M059J (cell line): ENCODE data around the gene ACSM4. TPM values are rescaled to one million over a fixed set of nuclear protein-coding genes. Genes with fewer than 3 reads are reported as not detected.

Experiments
- DNase-seq: peaks from one replicate; pipeline ENCODE4 v3.0.0-alpha.2; 2012; ENCODE audit warnings: low read depth
- total RNA-seq: library from RNA; depleted of rRNA; stranded (reverse); fragments of >200 nt; shearing (Covaris generic); gene quantifications from 2 replicates; pipeline ENCODE4 v1.2.3, GENCODE V29; 2014; rRNA removed

The ACSM4 gene
- total RNA-seq, 1 experiment from 2014 or later: not detected

DNA sequence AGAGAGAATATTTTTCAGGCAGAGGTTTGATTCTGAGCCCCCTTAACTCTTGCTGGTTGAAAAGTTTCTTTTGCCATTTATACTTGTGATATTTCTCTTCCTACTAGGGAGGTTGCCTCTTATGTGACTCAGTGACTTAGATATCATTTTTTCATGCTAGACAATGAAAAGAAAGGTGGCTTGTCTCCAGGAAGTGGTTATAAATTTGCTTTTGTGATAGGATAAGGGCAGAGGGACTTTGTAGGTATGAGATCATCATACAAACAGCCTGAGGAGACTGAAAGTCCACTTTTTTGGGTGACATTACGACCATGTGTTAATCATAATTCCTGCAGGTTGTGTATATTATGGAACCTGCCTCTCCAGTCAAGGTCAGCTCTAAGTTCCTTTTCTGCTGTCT, 35.8 kb downstream of the ACSM4 start:
- peak; percentile 58 for DNase-seq

DNA sequence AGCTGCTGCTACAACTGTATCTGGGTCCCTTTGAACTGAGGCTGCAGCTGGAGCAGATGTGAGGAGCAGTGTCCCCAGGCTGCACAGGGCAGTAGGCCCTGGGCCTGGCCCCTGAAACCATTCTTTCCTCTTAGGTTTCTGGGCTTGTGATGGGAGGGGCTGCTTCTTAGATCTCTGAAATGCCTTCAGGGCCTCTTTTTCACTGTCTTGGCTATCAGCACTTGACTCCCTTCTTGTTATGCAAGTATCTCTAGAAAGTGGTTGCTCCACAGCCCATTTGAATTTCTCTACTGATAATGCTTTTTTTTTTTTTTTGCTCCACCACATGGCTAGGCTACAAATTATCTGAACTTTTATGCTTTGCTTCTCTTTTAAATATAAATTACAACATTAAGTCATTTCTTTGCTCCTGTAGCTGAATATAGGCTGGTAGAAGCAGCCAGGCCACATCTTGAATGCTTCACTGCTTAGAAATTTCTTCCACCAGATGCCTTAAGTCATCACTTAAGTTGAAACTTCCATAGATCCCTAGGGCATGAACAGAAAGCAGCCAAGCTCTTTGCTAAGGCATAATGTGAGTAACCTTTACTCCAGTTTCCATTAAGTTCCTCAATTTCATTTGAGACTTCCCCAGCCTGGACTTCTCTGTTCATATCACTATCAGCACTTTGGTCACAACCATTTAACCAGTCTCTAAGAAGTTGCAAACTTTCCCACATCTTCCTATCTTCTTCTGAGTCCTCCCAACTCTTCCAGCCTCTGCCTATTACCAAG, 41.1 kb downstream of the ACSM4 start:
- DNase-seq: peak; percentile 10

DNA sequence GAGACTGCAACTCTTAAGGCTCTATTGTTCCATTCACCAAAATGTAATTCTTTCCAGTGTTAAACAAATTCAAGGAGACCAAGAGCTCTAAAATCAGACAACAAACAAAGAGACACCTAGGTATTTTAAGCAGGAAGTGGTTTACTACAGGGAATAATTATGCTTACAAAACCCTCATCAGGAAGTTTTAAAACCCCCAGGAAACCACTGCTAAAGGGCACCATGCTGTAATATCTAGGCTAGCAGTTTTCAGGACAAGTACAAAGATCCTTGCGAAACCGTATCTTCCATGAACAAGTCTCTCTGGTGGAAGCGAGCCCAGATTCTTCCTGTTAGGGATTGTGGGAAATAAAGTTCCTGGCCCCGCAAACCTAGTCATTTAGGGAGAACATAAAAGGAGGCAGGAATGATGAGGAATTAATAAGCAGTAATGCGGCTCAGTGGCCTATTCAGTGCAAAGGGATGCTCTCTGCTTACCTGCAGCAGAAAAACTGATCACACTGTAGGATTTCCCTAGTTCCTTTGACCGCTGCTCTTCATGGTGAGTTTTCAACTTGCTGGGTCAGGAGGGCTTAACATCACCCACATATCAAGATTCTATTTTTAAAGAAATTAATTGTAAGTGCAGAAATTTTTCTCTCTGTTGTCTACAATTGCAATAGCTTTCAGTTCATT, 42.8 kb downstream of the ACSM4 start:
- DNase-seq: peak; percentile 63

DNA sequence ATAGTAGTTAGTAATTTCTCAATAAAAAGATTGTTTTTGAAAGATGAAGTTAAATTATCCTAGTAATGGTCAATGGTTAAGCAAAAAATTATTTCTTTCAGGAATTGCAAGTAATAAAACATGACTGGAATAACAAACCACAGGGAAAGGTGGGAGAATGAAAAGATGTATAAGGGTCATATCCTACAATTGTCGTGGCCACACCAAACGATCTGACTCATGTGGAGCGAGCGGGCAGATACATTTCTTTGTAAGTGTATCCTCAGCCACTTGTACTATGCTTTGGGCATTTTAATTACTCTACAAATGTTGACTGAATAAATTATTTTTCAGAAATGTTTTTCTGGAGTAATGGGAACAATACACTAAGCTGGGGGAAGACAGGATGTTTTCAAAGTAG, 45.5 kb downstream of the ACSM4 start:
- DNase-seq: no peak

DNA sequence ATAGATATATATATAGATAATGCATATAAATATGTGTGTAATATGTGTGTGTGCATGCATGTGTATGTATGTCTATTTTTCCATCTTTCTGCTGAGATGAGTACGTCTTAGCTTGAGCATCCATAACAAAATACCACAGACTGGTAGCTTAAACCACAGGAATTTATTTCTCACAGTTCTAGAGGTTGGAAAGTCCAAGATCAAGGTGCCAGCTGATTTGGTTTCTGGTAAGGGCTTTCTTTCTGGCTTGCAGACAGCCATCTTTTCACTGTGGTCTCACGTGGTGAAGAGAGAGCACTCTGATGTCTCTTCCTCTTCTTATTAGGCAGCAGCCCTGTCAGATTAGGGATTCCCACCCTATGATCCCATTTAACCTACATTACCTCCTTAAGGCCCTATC, 47.3 kb downstream of the ACSM4 start:
- peak; percentile 69 for DNase-seq

DNA sequence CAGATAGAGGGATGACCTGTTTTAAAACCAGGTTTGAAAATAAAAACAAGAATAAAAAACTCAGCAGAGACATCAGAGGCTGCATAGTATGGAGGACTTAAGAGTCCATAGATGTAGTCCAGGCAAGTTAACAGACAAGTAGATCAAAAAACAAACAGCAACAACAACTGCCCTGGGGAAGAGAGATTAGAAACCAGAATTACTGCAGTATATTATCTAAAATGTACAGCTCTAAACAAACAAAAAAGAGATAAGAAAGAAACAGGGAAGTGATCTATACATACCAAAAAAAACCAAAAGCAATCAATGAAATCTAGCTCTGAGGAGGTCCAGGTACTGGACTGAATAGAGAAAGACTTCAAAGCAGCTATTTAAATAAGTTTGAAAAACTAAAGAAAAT, 48.8 kb downstream of the ACSM4 start:
- DNase-seq: no peak

DNA sequence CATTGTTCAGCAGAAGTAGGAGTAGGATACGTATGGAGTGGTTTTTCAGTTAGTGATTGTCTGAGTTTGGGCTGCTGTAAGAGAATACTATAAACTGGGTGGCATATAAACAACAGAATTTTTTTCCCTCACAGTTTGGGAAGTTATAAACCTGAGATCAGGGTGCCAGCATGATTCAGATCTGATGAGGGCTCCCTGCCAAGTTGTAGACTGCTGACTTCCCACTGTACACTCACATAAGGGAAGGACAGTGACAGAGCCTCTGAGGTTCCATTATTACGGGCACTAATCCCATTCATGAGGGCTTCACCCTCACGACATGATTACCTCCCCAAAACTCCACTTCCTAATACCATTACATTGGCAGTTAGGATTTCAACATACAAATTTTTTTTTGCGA, 50.7 kb downstream of the ACSM4 start:
- DNase-seq: peak; percentile 80

DNA sequence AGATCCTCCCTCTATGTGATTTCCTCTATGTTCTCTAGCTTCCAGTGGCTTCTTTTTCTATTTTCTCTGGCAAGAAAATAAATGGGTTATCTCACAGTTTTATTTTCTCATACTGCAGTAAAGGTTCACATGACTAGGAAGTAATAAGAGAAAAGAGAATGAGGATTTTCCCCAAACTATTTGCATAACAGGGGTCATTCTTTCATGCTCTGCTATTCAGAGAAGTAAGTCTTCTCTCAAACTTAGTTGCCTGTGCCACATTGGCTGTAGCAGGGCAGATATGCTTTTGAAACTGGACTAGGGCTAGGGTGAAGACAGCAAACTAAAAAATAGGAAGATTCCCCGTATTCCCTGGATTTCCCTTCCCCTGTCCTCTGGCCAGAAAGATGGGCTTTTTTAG, 57.4 kb downstream of the ACSM4 start:
- no peak for DNase-seq

DNA sequence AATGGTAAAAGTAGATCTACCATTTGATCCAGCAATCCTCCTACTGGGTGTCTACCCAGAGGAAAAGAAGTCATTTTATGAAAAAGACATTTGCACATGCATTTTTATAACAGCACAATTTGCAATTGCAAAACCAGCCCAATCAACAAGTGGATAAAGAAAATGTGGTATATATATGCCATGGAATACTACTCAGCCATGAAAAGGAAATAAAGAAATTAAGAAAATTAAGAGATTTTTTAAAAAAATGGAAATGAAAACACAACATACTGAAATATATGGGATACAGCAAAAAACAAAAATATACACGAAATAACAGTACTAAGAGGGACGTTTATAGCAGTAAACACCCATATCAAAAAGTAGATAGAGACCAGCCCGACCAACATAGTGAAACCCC, 58.9 kb downstream of the ACSM4 start:
- DNase-seq: no peak

DNA sequence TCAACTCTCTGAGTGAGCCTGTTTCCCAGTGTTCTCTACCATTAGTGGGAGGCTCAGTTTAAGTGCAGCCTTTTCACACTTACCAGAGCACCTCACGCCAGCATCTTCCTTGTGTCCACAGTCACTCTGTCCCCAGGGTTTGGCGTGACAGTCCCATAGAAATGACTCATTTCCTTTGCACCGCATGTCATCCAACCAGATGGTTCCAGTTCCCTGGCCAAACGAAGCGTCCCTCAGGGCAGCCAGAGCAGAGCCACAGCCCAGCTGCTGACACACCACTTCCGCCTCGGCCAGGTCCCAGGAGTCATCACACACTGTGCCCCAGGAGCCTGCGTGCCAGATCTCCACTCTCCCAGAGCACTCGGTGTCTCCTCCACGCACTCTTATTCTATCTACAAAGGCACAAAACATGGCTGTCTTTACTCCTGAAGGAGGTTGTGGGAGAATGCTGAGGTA, 65.4 kb downstream of the ACSM4 start:
- peak; percentile 94 for DNase-seq

DNA sequence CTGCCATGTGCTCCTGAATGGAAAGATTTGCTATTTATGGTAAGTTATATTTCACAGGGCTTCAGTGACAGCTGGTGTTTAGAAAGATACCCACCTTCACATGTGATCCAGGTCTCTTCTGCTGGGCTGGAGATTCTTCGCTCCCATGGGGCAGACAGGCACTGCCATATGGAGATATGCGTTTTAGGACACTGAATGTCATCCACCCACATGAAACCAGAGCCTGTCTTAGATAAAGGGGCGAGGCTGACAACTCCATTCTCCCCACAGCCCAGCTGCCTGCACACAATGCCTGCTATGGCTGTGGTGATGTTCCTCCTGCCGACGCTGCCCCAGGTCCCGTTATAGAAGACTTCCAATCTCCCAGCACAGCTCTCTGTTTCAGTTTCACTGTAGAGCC, 69.4 kb downstream of the ACSM4 start:
- DNase-seq: no peak

DNA sequence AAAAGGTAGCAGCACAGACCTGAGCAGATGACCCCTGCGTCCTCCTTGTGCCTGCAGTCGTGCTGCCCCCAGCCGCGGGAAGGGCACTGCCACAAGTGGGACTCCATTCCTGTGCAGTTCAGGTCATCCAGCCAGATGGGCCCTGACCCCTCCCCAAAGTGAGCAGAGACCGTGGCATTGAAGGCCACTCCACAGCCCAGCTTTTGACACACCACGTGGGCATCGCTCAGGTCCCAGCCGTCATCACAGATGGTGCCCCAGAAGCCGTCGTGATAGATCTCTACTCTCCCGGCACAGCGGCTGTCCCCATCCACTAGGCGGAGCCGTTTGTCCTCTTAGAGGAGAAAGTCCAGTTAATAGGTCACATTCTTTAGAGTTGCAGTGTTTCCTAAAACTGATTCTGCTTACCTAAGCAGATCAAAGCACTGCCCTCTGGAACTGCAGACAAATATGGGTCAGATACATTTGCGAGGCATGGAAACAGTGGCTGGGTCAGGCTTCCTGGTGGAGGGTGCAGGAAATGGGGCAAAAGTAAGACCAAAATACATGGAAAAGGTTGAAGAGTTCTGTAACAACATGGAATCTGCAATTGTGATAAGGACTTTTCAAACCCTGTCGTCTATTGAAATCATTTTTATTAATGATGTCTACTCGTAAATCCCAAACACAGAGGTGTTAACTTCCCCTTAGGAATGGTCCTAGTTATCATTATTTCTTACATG, 70.7 kb downstream of the ACSM4 start:
- peak; percentile 73 for DNase-seq

DNA sequence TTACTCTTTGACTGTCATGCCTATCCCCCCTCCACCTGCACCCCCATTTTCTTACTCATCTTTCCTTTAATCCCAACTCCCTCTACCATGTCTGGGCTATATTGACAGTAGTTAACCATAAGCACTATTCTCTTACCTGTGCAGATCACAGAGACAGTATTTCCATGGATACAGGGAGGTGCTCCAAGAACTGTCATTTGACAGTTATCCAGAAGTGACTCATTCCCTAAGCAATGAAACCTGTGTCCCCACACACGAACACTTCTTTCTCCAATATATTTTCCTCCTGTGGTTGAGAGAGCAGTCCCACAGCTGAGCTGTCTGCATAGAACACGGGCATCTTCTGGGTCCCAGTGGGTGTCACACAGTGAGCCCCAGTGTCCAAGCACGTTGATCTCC, 71.3 kb downstream of the ACSM4 start:
- DNase-seq: peak; percentile 71

DNA sequence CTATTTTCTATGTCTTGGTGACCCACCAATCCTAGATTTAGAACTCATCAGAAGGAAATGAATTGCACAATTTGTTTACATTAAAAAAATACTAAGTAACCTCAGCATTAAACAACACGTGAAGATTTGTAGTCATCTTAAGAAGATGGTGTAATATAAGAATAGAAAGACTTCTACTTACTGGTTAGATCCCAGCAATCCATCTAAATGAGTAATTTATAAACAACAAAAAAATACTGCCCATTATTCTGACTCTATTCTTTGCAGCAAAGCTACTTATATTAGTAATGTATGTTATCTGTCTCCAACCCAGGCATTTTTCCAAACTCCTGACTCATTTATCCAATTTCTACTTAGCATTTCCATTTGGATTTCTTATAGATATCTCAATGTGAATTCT, 72.3 kb downstream of the ACSM4 start:
- peak; percentile 52 for DNase-seq

Other genes with a start within 250 kb of the ACSM4 start
- 59.0 and 68.3 TPM in 2 replicates for gene C1S, start 243.4 kb upstream of the ACSM4 start, total RNA-seq
- gene C1R, start 211.6 kb upstream of the ACSM4 start, total RNA-seq: 88.8 and 112 TPM in 2 replicates
- 14.3 and 22.1 TPM in 2 replicates for gene C1RL, start 194.9 kb upstream of the ACSM4 start, total RNA-seq
- gene RBP5, start 175.2 kb upstream of the ACSM4 start, total RNA-seq: not detected in 2 replicates
- gene CLSTN3, start 173.7 kb upstream of the ACSM4 start, total RNA-seq: 7.7 and 29.7 TPM in 2 replicates
- gene PEX5, start 114.4 kb upstream of the ACSM4 start, total RNA-seq: 13.9 and 18.0 TPM in 2 replicates
- gene CD163L1, start 140.1 kb downstream of the ACSM4 start, total RNA-seq: 5.8 and 9.7 TPM in 2 replicates
- not detected in 2 replicates for gene CD163, start 199.7 kb downstream of the ACSM4 start, total RNA-seq